GM18519 (cell line): ENCODE measurements around the gene ITGB4.

Experiments
- ATAC-seq: cut with Tn5 transposase; IDR thresholded peaks from one replicate; pipeline ENCODE4 v1.9.1; 2021; ENCODE audit warnings: mild to moderate bottlenecking, moderate library complexity; ENCODE audit not compliant: unreplicated experiment, low FRiP score

The ITGB4 gene

DNA sequence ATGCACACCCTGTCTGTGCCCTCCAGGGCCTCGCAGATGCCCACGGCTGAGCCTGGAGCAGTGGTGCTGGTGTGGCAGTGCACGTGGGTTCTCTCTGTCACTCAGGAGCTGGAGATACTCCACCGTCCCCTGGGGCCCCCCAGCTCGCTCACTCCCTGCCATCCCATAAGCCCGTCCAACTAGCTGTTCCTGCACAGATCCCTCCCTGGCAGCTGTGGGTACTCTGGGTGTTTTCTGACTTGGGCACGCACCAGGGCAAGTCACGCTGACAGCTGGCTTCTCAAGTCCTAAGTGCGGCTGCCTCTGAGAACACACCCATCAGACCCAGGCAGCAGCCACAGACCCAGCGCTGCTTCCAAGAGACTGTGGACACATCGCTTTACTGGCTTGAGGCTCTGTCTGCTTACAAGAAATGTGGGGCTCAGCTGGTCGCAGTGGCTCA, 25.4 kb upstream of the ITGB4 start:
- ATAC-seq: no peak

DNA sequence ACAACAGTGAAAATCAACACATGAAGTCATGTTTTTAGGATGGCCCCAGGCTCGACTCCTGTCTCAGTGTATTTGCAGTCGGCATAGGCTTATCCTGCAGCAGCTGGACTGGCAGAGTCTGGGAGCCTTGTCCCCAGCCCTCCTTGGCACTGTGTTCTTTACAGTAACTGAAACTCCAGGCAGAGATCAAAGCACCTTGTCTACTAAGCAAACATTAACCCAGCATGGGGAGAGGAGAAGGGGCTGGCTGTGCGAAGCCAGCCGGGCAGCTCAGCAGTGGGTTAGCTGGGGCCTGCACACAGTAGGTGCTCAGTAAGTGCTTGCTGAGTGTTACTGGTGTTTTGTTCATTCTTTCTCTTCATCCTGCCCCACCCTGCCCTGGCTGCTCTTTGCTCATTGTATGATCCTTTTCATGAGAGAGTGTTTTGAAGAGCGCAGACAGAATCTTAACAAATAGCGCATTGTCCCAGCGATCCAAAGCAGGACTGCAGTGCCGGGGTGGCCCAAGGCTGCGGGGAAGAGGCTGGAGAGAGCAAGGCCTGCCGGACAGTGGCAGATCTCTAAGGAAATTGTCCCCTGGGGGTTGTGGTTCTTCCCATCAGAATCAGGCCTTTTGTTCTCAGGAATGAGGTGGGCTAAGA, 23.5 kb upstream of the ITGB4 start:
- no peak for ATAC-seq

GRCh38 chr17:75698659-75699058, 22.6 kb upstream of the ITGB4 start:
- no peak for ATAC-seq

- ATAC-seq: no peak
These were observed 20.0 kb upstream of the ITGB4 start for GRCh38 chr17:75701288-75701687.

DNA sequence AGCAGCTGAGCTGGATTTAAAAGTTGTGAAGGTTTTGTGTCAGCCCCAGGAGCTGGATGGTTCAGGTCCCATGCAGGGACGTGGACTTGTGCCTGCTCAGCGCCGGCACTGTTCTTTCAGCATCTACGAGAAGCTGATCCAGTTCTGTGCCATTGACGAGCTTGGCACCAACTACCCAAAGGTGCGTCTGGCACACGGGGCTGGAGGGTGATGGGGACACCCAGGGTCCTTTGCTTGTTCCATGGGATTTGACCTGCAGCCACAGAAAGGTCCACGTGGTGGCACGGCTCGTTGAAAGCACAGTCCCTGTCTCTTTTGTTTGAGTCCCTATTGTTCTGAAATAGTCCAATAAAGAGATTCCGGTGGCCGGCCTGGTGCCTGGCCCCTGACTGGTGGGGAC, 18.1 kb upstream of the ITGB4 start:
- no peak for ATAC-seq

GRCh38 chr17:75703591-75703990, 17.7 kb upstream of the ITGB4 start:
- ATAC-seq: no peak

DNA sequence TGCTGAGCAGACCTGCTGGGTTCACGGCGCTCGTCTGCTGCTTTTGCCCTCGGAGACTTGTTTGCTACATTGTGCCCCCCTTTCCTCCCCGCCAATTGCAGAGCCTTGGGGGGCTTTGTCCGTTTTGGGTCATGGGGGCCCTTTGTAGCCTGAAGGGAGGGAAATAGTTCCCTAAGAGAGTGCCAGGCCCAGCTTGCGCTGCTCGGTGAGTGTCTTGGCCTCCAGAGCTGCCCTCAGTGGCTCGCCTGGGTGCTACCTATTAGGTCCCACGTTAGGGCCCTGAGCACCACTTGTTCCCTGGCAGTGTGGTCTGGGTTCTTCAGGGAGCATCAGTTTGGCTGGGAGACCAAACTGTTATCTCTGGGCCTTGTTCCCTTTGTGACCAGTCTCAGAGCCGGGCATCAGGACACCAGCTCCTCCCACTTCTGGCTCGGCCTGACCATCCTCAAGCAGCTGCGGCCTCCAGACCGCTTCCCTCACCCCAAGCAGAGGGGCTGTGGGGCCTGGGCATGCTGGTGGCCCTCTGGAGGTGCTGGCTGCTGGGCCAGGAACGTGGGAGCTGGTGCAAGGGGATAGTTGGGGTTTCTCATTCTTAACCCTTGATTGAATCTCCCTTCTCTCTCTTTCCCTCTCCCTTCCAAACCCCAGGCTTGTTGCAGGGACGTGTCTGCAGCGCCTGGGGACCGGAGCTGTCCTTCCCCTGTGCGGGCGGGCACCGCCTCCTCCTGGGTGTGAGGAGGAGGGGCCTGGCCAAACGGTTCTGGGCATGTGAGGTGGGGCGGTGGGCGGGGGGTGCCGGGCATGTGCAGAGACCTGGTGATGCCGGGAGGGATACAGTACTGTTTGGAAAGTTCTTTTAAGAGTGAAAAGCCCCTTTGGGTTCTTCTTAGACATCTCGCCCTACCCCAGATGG, 16.0 kb upstream of the ITGB4 start:
- ATAC-seq: no peak

- ATAC-seq: no peak
These were observed 15.1 kb upstream of the ITGB4 start for GRCh38 chr17:75706042-75706728.

DNA sequence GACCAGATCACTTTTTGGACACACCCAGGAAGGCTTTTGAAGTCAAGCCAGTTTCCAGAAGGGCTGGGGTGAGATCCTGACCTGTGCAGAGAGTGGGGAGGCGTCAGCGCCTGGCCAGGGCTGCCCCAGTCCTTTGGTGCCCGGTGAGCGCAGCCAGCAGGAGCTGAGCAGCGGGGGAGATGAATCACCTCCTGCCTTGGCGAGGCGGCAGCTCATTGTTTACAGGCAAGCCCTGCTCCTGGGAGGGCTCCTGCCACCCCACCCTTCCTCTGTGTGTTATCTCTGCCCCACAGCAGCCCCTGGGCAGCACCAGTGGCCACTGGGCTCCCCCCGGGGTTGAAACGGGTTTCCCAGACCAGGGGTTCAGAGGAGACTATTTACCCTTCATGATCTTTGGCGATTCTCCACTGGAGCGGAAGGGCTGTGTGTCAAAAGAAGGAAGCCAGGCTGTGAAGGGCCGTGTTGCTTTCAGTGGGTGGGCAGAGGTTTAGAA, 14.1 kb upstream of the ITGB4 start:
- no peak for ATAC-seq

- no peak for ATAC-seq
These were observed 8.8 kb upstream of the ITGB4 start for GRCh38 chr17:75712446-75712845.

GRCh38 chr17:75719732-75720131, 1.5 kb upstream of the ITGB4 start:
- no peak for ATAC-seq

DNA sequence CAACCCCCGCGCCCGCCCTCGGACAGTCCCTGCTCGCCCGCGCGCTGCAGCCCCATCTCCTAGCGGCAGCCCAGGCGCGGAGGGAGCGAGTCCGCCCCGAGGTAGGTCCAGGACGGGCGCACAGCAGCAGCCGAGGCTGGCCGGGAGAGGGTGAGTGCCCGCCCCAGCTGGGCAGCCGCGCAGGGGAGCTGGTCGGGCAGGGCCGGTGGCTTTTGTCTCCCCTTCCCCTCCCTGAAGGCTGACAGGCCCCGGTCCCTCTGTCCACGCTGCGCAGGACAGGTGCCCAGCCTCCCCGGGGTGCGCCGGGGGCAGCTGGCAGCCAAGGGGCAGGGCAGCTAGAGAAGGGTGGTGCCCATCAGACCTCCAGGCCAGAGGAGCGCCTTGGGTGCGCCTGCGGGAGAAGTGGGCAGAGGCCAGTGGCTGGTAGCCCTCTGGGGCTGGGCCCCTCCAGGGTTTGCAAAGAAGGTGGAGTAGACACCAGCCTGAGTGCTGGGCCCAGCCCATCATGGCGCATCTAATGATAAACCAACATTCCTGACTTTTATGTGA, 278 bp downstream of the ITGB4 start:
- ATAC-seq: no peak

GRCh38 chr17:75722076-75722475, 817 bp downstream of the ITGB4 start:
- no peak for ATAC-seq

DNA sequence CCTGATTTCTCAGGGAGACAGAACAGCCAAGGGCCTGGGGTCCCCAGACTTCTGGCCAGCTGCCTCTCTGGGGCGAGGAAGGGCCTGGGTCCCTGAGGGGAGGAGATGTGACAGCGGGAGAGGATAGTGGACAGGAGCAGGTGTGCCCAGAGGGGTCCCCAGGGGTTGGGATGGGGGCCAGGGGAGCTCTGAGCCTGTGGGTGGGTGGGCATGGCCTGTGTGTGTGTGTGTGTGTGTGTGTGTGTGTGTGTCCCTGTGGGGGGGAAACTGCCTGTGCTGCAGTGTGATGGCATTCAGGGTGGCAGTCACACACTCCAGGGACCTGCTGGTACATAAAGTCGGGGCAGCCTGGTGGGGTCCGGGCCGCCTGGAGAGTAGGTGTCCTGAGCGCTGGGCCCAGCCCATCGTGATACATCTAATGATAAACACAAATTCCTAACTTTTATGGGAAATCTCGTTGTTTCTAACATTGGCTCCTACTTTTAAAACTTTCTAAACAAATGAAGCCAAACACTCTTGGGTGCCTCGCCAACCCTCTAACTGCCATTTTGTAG, 1.4 kb downstream of the ITGB4 start:
- no peak for ATAC-seq

DNA sequence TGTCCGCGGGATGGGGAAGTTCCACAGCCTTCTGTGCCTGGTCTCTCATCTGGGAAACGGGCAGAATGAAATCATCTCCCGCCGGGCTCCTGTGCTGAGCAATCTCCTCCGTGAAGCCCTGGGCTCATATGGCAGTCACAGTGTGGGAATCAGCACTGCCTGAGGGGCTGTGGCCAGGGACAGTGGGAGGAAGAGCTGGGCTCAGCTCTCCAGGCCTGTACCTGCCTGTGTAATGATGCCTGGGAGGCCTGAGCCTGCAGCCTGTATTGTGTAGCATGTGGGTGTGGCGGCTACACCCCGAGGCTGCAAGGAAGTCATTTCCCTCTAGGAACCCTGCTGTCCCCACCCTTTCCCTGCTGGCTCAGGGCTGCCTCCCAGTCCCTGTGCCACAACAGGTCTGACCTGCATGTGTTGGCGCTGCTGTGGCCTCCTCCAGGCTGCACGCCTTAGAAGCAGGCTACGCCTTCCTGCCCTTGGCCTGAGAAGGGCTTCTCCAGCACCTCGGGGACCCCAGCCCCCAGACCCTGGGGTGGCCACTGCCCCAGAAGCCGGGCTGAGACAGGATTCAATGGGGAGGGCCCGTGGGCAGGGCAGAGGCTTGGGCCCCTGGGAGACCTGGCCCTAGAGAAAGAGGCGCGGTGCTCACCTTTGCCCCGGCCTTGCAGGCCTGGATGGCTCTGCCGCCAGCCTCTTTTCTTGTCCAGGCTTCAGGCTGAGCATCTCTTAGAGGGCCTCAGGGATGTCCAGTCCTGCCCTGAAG, 2.1 kb downstream of the ITGB4 start:
- ATAC-seq: no peak

- ATAC-seq: no peak
These were observed 3.1 kb downstream of the ITGB4 start for GRCh38 chr17:75724016-75725003.

DNA sequence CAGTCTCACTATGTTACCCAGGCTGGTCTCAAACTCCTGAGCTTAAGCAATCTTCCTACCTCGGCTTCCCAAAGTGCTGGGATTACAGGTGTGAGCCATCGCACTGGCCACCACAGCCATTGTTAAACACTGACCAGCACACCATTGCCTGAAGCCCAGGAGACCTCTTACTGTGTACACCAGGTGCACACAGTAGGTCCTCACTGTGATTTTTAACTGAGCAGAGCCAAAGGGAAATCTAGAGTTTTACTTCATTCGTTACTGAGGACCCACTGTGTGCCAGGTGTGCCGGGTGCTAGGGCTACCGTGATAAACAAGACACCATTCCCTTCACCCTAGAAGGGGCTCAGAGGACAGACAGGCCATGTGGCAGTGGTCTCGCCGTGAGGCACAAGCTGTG, 4.2 kb downstream of the ITGB4 start:
- no peak for ATAC-seq

- no peak for ATAC-seq
These were observed 6.1 kb downstream of the ITGB4 start for GRCh38 chr17:75727391-75727790.

DNA sequence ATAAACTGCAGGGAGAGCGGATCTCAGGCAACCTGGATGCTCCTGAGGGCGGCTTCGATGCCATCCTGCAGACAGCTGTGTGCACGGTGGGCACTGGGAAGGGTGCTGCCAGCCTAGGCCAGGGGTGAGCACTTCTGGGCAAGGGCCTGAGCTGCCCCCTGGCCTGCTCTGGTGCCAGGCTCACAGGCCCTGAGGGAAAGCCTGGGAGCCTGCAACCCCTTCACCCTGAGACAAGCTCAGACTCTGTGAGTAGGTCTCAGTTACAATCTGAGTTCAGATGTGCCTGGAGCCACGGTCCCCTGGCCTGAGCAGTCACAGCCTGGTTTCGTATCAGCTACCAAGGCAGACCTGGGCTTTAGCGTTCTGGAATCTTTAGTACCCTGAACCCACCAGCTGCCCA, 8.1 kb downstream of the ITGB4 start:
- no peak for ATAC-seq
